Gastrocnemius medialis (tissue), 4 donors: ENCODE results near the gene SDCCAG8.

Experiments
- CTCF ChIP-seq, 5 experiments: fragments of 450-650 bp in 3 of 5; fragments of 200-600 bp in 2 of 5; sonication (generic) in 2 of 5; IDR thresholded peaks in 4 of 5; conservative IDR thresholded peaks in 1 of 5; 1 replicate in 4 of 5; 2 replicates in 1 of 5; pipeline ENCODE4 v1.5.1; 2016 to 2019; ENCODE audit warnings: antibody characterized with exemption in 5 of 5, mild to moderate bottlenecking in 3 of 5, moderate library complexity in 3 of 5
- POLR2A ChIP-seq, 2 donors: fragments of 450-650 bp; IDR thresholded peaks; one replicate each; pipeline ENCODE4 v1.6.1; 2017; ENCODE audit warnings: antibody characterized with exemption in 2 of 2, mild to moderate bottlenecking in 2 of 2, moderate library complexity in 2 of 2

GRCh38 chr1:243273945-243274344 is 18.1 kb downstream of the SDCCAG8 start:
- no peak for TF ChIP-seq CTCF (IDR thresholded peaks at IDR 0.05 in 4 of 5, conservative IDR thresholded peaks at IDR 0.05 in 1 of 5)
- no peak for TF ChIP-seq POLR2A (IDR thresholded peaks at IDR 0.05)
